Upper lobe of left lung (tissue), 6 donors: Measurements from ENCODE around the gene FREM1. TPM values are rescaled to one million over a fixed set of nuclear protein-coding genes. Genes with fewer than 3 reads are reported as not detected.
A peak's percentile ranks its signal among the peaks of the same experiment; 100 is the strongest.

ENCODE experiments used
- ATAC-seq, 2 donors: fragments of 200-7000 bp; cut with Tn5 transposase; one replicate each; pipeline ENCODE4 v1.9.1; 2022; ENCODE audit warnings: mild to moderate bottlenecking in 2 of 2, moderate library complexity in 2 of 2; ENCODE audit not compliant: low FRiP score in 2 of 2
- DNase-seq, 2 donors: peaks; one replicate each; pipeline ENCODE4 v3.0.0-alpha.2; 2019 to 2020
- H3K27ac ChIP-seq, 4 donors: fragments of 200-600 bp; sonication (generic); one replicate each; pipeline ENCODE4 v1.5.1; 2016 to 2019
- H3K27me3 ChIP-seq, 4 donors: fragments of 200-600 bp; sonication (generic); one replicate each; pipeline ENCODE4 v1.5.1; 2017 to 2019
- H3K36me3 ChIP-seq, 4 donors: fragments of 200-600 bp; sonication (generic); one replicate each; pipeline ENCODE4 v1.5.1; 2016 to 2019
- H3K4me1 ChIP-seq, 4 donors: fragments of 200-600 bp; sonication (generic); one replicate each; pipeline ENCODE4 v1.5.1; 2018 to 2019
- H3K4me3 ChIP-seq, 4 donors: fragments of 200-600 bp; sonication (generic); one replicate each; pipeline ENCODE4 v1.5.1; 2017 to 2019; ENCODE audit warnings: mild to moderate bottlenecking in 2 of 4, moderate library complexity in 1 of 4
- H3K9me3 ChIP-seq, 4 donors: fragments of 200-600 bp; sonication (generic); one replicate each; pipeline ENCODE4 v1.5.1; 2018 to 2019
- EP300 ChIP-seq, 4 donors: sonication (generic); formaldehyde crosslinking; IDR thresholded peaks; one replicate each; pipeline ENCODE4 v1.5.1; 2017; ENCODE audit warnings: antibody characterized with exemption in 4 of 4, control low read depth in 2 of 4
- POLR2A ChIP-seq, 4 donors: fragments of 450-650 bp; IDR thresholded peaks; one replicate each; pipeline ENCODE4 v1.5.1; 2016 to 2017; ENCODE audit warnings: antibody characterized with exemption in 4 of 4, mild to moderate bottlenecking in 2 of 4
- POLR2AphosphoS5 ChIP-seq, 2 donors: sonication (generic); formaldehyde crosslinking; IDR thresholded peaks; one replicate each; pipeline ENCODE4 v1.5.1; 2017; ENCODE audit warnings: antibody characterized with exemption in 2 of 2
- WGBS, 2 donors: methylation state at CpG; one replicate each; pipeline ENCODE4 v1.1.5; 2017 to 2018; 5-methylcytosine and 5-hydroxymethylcytosine counted together
- total RNA-seq, 6 donors: library from RNA; depleted of rRNA in 4 of 6; stranded (reverse); fragments of >200 nt in 4 of 6; gene quantifications; one replicate each; pipeline versions ENCODE4 v1.1.0 to v1.2.1, GENCODE V29; 2016 to 2021
- TF ChIP-seq, protein P1 (sequence below), 6 experiments: fragments of 450-650 bp in 4 of 6; fragments of 200-600 bp in 2 of 6; sonication (generic) in 2 of 6; IDR thresholded peaks; one replicate each; pipeline ENCODE4 v1.5.1; 2016 to 2019; ENCODE audit warnings: antibody characterized with exemption in 6 of 6
- donor health status: DM: no; HTN: no; CAD: no; lungs with moderate emphysema.
- donor health status: DM: no; HTN: yes; CAD: no; lungs with severe emphysema.

Gene FREM1
- total RNA-seq, 6 donors from 2014 or later = 1.1 to 6.3 (median 2.8) TPM

DNA sequence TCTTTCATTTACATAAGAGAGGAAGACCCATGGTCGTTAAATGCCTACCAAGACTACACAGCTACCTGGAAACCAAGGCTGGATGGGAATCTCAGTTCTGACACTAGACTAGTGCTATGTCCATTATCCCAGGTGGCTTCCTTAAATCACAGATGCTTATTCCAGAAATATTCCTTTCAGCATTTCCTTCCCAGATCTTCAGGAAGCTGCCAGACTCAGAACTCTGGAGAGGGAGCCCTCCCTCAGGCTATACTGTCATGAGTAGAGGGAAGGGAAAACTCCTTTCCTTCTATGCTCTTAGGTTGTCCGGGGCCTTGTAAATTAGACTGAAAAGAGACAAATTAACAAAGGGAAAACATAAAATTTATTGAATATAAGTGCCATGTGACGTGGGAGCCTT, 20.8 kb downstream of the FREM1 start:
- no peak for TF ChIP-seq EP300 (IDR thresholded peaks at IDR 0.05)
- Histone ChIP-seq H3K4me3 (no peak overlapping the region), H3K36me3 (no peaks in the 10 kb centered on the region), H3K4me1 (no peaks in the 10 kb centered on the region), H3K27me3 (no peaks in the 10 kb centered on the region), H3K27ac (no peak overlapping the region), H3K9me3 (no peaks in the 10 kb centered on the region)
- ATAC-seq (no peak), DNase-seq (no peak)
- 53 to 68% methylated on average over 3 of the region's 3 CpGs for WGBS, 2 donors

DNA sequence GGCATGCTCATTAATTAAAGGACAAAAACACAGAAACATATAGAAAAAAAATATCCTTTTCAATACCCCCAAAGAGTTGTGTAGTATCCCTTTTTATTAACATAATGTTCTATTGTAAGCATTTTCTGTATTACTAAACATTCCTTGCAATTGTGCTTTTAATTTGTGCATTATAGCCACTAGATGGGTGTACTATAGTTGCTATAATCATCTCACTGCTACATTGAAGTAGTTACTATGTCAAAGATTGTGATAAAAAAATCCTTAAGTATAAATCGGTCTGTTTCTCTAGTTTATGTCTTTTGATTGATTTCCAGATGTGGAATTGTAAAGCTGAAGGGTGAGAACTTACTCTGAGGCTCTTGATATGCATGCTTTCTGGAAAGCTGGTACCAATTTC, 21.4 kb downstream of the FREM1 start:
- ATAC-seq (no peak), DNase-seq (no peak)
- Histone ChIP-seq H3K9me3 (no peaks in the 10 kb centered on the region), H3K4me3 (no peak overlapping the region), H3K27me3 (no peaks in the 10 kb centered on the region), H3K36me3 (no peaks in the 10 kb centered on the region), H3K27ac (no peak overlapping the region), H3K4me1 (no peaks in the 10 kb centered on the region)
- WGBS, 2 donors = 27% methylated on average over 1 of the region's 1 CpG
- TF ChIP-seq, protein P1, sequence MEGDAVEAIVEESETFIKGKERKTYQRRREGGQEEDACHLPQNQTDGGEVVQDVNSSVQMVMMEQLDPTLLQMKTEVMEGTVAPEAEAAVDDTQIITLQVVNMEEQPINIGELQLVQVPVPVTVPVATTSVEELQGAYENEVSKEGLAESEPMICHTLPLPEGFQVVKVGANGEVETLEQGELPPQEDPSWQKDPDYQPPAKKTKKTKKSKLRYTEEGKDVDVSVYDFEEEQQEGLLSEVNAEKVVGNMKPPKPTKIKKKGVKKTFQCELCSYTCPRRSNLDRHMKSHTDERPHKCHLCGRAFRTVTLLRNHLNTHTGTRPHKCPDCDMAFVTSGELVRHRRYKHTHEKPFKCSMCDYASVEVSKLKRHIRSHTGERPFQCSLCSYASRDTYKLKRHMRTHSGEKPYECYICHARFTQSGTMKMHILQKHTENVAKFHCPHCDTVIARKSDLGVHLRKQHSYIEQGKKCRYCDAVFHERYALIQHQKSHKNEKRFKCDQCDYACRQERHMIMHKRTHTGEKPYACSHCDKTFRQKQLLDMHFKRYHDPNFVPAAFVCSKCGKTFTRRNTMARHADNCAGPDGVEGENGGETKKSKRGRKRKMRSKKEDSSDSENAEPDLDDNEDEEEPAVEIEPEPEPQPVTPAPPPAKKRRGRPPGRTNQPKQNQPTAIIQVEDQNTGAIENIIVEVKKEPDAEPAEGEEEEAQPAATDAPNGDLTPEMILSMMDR (IDR thresholded peaks at IDR 0.05) = no peak
- no peak for TF ChIP-seq POLR2AphosphoS5 (IDR thresholded peaks at IDR 0.05)

DNA sequence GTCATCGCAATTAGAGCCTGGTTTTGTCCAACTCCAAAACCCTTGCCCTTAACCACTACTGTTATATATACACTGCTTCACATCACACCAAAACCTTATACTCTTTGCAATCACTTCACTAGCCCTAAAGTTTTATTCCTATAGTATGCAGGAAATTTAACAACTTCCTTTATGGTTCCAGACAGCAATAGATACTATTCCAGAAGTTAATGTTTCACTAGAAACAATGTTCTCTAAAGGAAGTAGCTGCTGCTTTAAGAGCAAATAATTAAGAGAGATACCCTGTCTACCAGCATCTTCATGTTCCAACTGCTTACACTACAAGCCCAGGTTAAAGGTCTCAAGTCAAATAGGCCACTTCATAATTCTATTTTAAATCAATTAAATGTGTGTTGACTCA, 22.0 kb downstream of the FREM1 start:
- Histone ChIP-seq H3K4me3 (no peak overlapping the region), H3K27me3 (no peaks in the 10 kb centered on the region), H3K27ac (no peak overlapping the region), H3K4me1 (no peaks in the 10 kb centered on the region), H3K9me3 (no peaks in the 10 kb centered on the region), H3K36me3 (no peaks in the 10 kb centered on the region)
- ATAC-seq (no peak), DNase-seq (no peak)
- WGBS, 2 donors = 83 to 100% methylated on average over 1 of the region's 1 CpG
- TF ChIP-seq POLR2A (IDR thresholded peaks at IDR 0.05) (no peak), EP300 (IDR thresholded peaks at IDR 0.05) (no peak)
- TF ChIP-seq, protein P1 (IDR thresholded peaks at IDR 0.05) = no peak

DNA sequence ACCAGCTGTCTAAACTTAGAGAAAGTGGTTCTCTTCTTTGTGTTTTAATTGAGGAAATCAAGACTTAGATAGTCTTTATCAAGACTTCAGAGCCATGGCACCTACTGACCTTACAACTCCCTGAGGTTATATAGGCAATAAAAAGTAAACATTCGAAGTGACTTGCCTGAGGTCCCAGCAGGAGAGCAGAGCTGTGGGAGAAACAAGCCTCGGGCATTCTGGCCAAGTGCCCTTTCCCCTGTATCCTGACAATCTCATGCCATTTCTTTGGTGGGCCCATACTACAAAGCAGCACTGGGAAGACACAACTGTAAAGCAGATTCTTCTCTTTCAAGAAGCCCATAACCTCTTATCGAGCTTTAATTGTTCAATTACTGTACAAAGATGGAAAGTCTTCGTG, 23.1 kb downstream of the FREM1 start:
- WGBS, 2 donors = 70 to 72% methylated on average over 4 of the region's 4 CpGs
- Histone ChIP-seq H3K27me3 (no peaks in the 10 kb centered on the region), H3K27ac (no peak overlapping the region), H3K4me1 (no peaks in the 10 kb centered on the region), H3K36me3 (no peaks in the 10 kb centered on the region), H3K4me3 (no peak overlapping the region), H3K9me3 (no peaks in the 10 kb centered on the region)
- no peak for TF ChIP-seq EP300 (IDR thresholded peaks at IDR 0.05)
- no peak for TF ChIP-seq POLR2A (IDR thresholded peaks at IDR 0.05)
- TF ChIP-seq, protein P1 (IDR thresholded peaks at IDR 0.05) = no peak
- TF ChIP-seq POLR2AphosphoS5 (IDR thresholded peaks at IDR 0.05) = no peak
- DNase-seq (no peak), ATAC-seq (no peak)

DNA sequence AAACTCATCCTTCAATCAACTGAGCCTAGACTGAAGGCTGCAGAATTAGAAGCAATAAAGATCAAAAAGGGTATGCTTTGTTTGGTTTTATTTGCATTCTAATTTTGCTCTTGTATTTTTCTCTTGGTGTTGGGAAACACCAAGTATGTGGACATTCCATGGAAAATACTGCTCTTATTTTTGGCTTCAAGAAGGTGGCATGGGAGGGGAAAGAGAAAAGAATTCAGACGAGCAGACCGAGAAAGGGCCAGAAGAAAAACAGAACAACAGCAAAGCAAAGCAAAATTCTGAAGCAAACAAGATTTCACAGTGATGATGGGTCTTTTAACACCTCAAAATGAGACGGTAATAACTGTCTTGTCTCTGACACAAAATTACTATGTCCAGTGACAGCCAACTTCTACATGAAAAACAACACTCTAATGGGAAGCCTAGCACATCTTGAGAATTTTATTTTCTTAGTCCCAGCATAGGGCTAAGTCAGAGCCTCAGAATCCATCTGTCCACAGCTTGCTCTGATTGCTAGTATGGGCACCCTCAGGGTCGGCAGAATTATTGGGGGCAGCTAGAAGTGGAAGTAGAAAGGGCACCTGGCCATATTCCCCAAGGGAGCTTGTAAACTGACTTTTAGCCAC, 26.8 kb downstream of the FREM1 start:
- ATAC-seq (peak in 1 of 2 donors; percentile 39), DNase-seq (no peak)
- no peaks in the 10 kb centered on the region for H3K36me3 ChIP-seq
- no peaks in the 10 kb centered on the region for H3K4me1 ChIP-seq
- H3K4me3 ChIP-seq = no peak overlapping the region
- H3K27ac ChIP-seq = peak overlapping the region; percentile 37 to 66 (median 52)
- no peaks in the 10 kb centered on the region for H3K9me3 ChIP-seq
- TF ChIP-seq POLR2AphosphoS5 (IDR thresholded peaks at IDR 0.05) = no peak
- TF ChIP-seq EP300 (IDR thresholded peaks at IDR 0.05) = no peak
- TF ChIP-seq, protein P1 (IDR thresholded peaks at IDR 0.05) = no peak
- TF ChIP-seq POLR2A (IDR thresholded peaks at IDR 0.05) = no peak
- no peaks in the 10 kb centered on the region for H3K27me3 ChIP-seq
- 57 to 66% methylated on average over 4 of the region's 4 CpGs for WGBS, 2 donors
